IPS-15b (cell line): ENCODE results near the gene TTPAL.

Source experiments
- H3K27me3 ChIP-seq: one replicate; pipeline ENCODE4 v1.6.1; 2013; ENCODE audit warnings: low read length; ENCODE audit not compliant: control insufficient read depth, insufficient read depth
- H3K36me3 ChIP-seq: one replicate; pipeline ENCODE4 v1.6.1; 2013; ENCODE audit warnings: low read length; ENCODE audit not compliant: control insufficient read depth, insufficient read depth
- H3K4me1 ChIP-seq: one replicate; pipeline ENCODE4 v1.6.1; 2013; ENCODE audit warnings: mild to moderate bottlenecking, low read length; ENCODE audit not compliant: control insufficient read depth, insufficient read depth
- H3K4me3 ChIP-seq: one replicate; pipeline ENCODE4 v1.5.1; 2013; ENCODE audit warnings: low read depth, low read length
- H3K9ac ChIP-seq: one replicate; pipeline ENCODE4 v1.6.1; 2013; ENCODE audit warnings: low read depth, mild to moderate bottlenecking, low read length
- H3K9me3 ChIP-seq: one replicate; pipeline ENCODE4 v1.6.1; 2013; ENCODE audit warnings: mild to moderate bottlenecking, low read length; ENCODE audit not compliant: control insufficient read depth, insufficient read depth

The TTPAL gene, protein sequence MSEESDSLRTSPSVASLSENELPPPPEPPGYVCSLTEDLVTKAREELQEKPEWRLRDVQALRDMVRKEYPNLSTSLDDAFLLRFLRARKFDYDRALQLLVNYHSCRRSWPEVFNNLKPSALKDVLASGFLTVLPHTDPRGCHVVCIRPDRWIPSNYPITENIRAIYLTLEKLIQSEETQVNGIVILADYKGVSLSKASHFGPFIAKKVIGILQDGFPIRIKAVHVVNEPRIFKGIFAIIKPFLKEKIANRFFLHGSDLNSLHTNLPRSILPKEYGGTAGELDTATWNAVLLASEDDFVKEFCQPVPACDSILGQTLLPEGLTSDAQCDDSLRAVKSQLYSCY

GRCh38 chr20:44475694-44476560 is at the start of gene TTPAL:
Gene TTPAL (plus strand): TSS chr20:44475874. CDS start chr20:44480000, 4,126 bp downstream.
- Histone ChIP-seq H3K36me3 (no peaks in the 10 kb centered on the region), H3K9ac (peak within 1 kb of the TSS; percentile 88), H3K27me3 (no peaks in the 10 kb centered on the region), H3K4me3 (peak within 1 kb of the TSS; percentile 92), H3K4me1 (peaks cover 3% of the 10 kb centered on the region), H3K9me3 (no peaks in the 10 kb centered on the region)

DNA sequence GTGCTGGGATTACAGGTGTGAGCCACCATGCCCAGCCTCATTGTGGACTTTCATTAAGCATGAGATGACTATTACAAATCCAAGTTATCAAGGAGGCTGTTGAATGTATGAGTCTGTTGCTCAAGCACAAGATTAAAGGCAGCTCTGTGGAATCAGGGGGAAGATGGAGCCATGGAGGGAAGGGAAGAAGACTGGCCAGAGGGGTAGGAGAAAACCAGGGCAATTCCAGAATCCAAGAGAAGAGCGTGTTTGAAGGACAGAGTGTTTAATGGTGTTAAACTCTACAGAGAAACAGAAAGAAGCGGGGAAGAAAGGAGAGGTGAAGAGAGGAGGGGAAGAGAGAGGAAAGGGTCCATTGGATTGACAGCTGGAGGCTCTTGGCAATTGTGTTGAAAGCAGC is 49.8 kb upstream of the TTPAL start:
- Histone ChIP-seq H3K9me3 (no peaks in the 10 kb centered on the region), H3K4me1 (no peaks in the 10 kb centered on the region), H3K9ac (no peak overlapping the region), H3K4me3 (no peak overlapping the region), H3K36me3 (no peaks in the 10 kb centered on the region), H3K27me3 (no peaks in the 10 kb centered on the region)

GRCh38 chr20:44426879-44427790 is 48.5 kb upstream of the TTPAL start:
- no peaks in the 10 kb centered on the region for H3K9me3 ChIP-seq
- H3K9ac ChIP-seq, result no peak overlapping the region
- H3K4me1 ChIP-seq, result no peaks in the 10 kb centered on the region
- H3K36me3 ChIP-seq, result no peaks in the 10 kb centered on the region
- no peaks in the 10 kb centered on the region for H3K27me3 ChIP-seq
- no peak overlapping the region for H3K4me3 ChIP-seq

DNA sequence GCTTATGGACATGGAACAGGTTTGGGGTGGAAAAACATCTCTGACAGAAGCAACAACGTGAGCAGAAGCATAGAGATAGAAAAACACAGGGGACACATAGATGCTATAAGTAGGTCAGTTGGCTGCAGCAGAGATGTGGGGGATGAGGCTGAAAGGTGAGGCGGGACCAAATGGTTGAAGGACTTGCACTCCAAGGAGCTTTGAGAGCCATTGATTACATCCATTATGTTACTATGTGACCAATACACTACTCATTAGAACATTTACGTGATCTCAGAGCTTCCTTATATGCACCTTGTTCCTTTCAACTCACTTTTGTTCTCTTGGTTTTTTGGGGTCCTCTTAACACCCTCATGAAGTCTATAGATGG is 47.9 kb upstream of the TTPAL start:
- Histone ChIP-seq H3K9ac (no peak overlapping the region), H3K27me3 (no peaks in the 10 kb centered on the region), H3K9me3 (no peaks in the 10 kb centered on the region), H3K4me1 (no peaks in the 10 kb centered on the region), H3K36me3 (no peaks in the 10 kb centered on the region), H3K4me3 (no peak overlapping the region)

- Histone ChIP-seq H3K9me3 (no peaks in the 10 kb centered on the region), H3K4me1 (no peaks in the 10 kb centered on the region), H3K4me3 (no peak overlapping the region), H3K27me3 (no peaks in the 10 kb centered on the region), H3K9ac (no peak overlapping the region), H3K36me3 (no peaks in the 10 kb centered on the region)
These were observed 47.3 kb upstream of the TTPAL start for GRCh38 chr20:44428174-44429016.

GRCh38 chr20:44429017-44429339 is 46.7 kb upstream of the TTPAL start:
- H3K9me3 ChIP-seq, result no peaks in the 10 kb centered on the region
- no peaks in the 10 kb centered on the region for H3K36me3 ChIP-seq
- H3K4me3 ChIP-seq, result no peak overlapping the region
- no peaks in the 10 kb centered on the region for H3K4me1 ChIP-seq
- no peaks in the 10 kb centered on the region for H3K27me3 ChIP-seq
- no peak overlapping the region for H3K9ac ChIP-seq

DNA sequence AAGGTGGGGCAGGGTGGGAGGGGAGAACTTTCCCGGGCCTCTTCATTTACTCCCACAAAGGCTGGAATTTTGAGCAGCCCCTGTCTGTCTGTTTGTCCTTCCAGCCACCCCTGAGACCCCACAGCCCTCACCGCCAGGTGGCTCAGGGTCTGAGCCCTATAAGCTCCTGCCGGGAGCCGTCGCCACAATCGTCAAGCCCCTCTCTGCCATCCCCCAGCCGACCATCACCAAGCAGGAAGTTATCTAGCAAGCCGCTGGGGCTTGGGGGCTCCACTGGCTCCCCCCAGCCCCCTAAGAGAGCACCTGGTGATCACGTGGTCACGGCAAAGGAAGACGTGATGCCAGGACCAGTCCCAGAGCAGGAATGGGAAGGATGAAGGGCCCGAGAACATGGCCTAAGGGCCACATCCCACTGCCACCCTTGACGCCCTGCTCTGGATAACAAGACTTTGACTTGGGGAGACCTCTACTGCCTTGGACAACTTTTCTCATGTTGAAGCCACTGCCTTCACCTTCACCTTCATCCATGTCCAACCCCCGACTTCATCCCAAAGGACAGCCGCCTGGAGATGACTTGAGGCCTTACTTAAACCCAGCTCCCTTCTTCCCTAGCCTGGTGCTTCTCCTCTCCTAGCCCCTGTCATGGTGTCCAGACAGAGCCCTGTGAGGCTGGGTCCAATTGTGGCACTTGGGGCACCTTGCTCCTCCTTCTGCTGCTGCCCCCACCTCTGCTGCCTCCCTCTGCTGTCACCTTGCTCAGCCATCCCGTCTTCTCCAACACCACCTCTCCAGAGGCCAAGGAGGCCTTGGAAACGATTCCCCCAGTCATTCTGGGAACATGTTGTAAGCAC is 46.0 kb upstream of the TTPAL start:
- Histone ChIP-seq H3K27me3 (no peaks in the 10 kb centered on the region), H3K9ac (no peak overlapping the region), H3K4me3 (no peak overlapping the region), H3K4me1 (no peaks in the 10 kb centered on the region), H3K36me3 (no peaks in the 10 kb centered on the region), H3K9me3 (no peaks in the 10 kb centered on the region)

GRCh38 chr20:44430270-44431065 is 45.2 kb upstream of the TTPAL start:
- Histone ChIP-seq H3K36me3 (no peaks in the 10 kb centered on the region), H3K9me3 (no peaks in the 10 kb centered on the region), H3K27me3 (no peaks in the 10 kb centered on the region), H3K9ac (no peak overlapping the region), H3K4me1 (no peaks in the 10 kb centered on the region), H3K4me3 (no peak overlapping the region)

DNA sequence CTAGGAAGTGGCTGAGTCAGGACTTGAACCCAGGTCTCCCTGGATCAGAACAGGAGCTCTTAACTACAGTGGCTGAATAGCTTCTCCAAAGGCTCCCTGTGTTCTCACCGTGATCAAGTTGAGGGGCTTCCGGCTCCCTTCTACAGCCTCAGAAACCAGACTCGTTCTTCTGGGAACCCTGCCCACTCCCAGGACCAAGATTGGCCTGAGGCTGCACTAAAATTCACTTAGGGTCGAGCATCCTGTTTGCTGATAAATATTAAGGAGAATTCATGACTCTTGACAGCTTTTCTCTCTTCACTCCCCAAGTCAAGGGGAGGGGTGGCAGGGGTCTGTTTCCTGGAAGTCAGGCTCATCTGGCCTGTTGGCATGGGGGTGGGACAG is 44.6 kb upstream of the TTPAL start:
- H3K27me3 ChIP-seq, result no peaks in the 10 kb centered on the region
- H3K4me1 ChIP-seq, result no peaks in the 10 kb centered on the region
- no peak overlapping the region for H3K9ac ChIP-seq
- H3K9me3 ChIP-seq, result no peaks in the 10 kb centered on the region
- no peak overlapping the region for H3K4me3 ChIP-seq
- no peaks in the 10 kb centered on the region for H3K36me3 ChIP-seq
